H1 (cell line): ENCODE results near the gene ABCC10. TPM values are rescaled to one million over a fixed set of nuclear protein-coding genes. Genes with fewer than 3 reads are reported as not detected.

Experiments used
- CTCF ChIA-PET: fragments of 300-600 bp; sonication (Branson Sonifier 250); formaldehyde crosslinking; loops from one replicate; lab custom pipeline; 2021; ENCODE audit not compliant: partially characterized antibody; lab: Charles Lee
- POLR2A ChIA-PET: fragments of 300-600 bp; sonication (Branson Sonifier 250); formaldehyde crosslinking; loops from one replicate; lab custom pipeline; 2021; ENCODE audit warnings: inconsistent platforms; ENCODE audit not compliant: partially characterized antibody; lab: Charles Lee
- DNase-seq, 2 experiments: peaks; one replicate each; pipeline versions ENCODE4 v3.0.0 to v3.0.0-alpha.2; 2010 to 2022; ENCODE audit warnings: low spot score in 2 of 2, low read depth in 1 of 2, mixed read lengths in 1 of 2
- FAIRE-seq: peaks from 2 replicates; lab custom pipeline; 2011; peaks lifted over from hg19 to GRCh38; lab: Jason Lieb, UNC
- H2AFZ ChIP-seq: 2 replicates; pipeline ENCODE4 v1.8.1; 2012; ENCODE audit warnings: low read length, inconsistent platforms
- H2AK5ac ChIP-seq: 2 replicates; pipeline ENCODE4 v1.6.1; 2013; ENCODE audit warnings: low read depth, low read length
- H2BK120ac ChIP-seq: replicated peaks from 2 replicates; pipeline ENCODE3; 2013; ENCODE audit warnings: low read depth, low read length, inconsistent platforms
- H2BK12ac ChIP-seq: 2 replicates; pipeline ENCODE4 v1.6.1; 2013; ENCODE audit warnings: low read depth, low read length
- H2BK15ac ChIP-seq: 2 replicates; pipeline ENCODE4 v1.6.1; 2013; ENCODE audit warnings: low read length
- H2BK20ac ChIP-seq: 2 replicates; pipeline ENCODE4 v1.6.1; 2013; ENCODE audit warnings: low read length
- H2BK5ac ChIP-seq: 2 replicates; pipeline ENCODE4 v1.6.1; 2013; ENCODE audit warnings: low read depth, low read length
- H3K14ac ChIP-seq: 2 replicates; pipeline ENCODE4 v1.6.1; 2013; ENCODE audit warnings: inconsistent platforms; ENCODE audit not compliant: insufficient read length
- H3K18ac ChIP-seq: 2 replicates; pipeline ENCODE4 v1.6.1; 2013; ENCODE audit warnings: low read length; ENCODE audit errors: extremely low read depth
- H3K23ac ChIP-seq: 2 replicates; pipeline ENCODE4 v1.6.1; 2013; ENCODE audit warnings: inconsistent platforms; ENCODE audit not compliant: insufficient read length
- H3K23me2 ChIP-seq: 2 replicates; pipeline ENCODE4 v1.6.1; 2013; ENCODE audit warnings: low read depth, low read length
- H3K27ac ChIP-seq: 2 replicates; pipeline ENCODE4 v1.6.1; 2011; ENCODE audit warnings: low read depth, low read length, inconsistent platforms
- H3K27me3 ChIP-seq, 4 experiments: replicated peaks in 1 of 4; 1 replicate in 1 of 4; 2 replicates in 3 of 4; pipeline versions ENCODE4 v1.6.1 to v1.8.1; 2011 to 2013; ENCODE audit warnings: low read length in 3 of 4, mild to moderate bottlenecking in 3 of 4, inconsistent platforms in 2 of 4, mixed read lengths in 2 of 4, moderate library complexity in 1 of 4; ENCODE audit not compliant: control insufficient read depth in 3 of 4, insufficient read depth in 3 of 4; ENCODE audit errors: extremely low read depth in 1 of 4
- H3K36me3 ChIP-seq, 4 experiments: 2 replicates each; pipeline versions ENCODE4 v1.6.1 to v1.8.1; 2011 to 2013; ENCODE audit warnings: mild to moderate bottlenecking in 4 of 4, low read length in 3 of 4, moderate library complexity in 2 of 4, control low read depth in 1 of 4, inconsistent platforms in 1 of 4; ENCODE audit not compliant: insufficient read depth in 4 of 4, control insufficient read depth in 2 of 4
- H3K4ac ChIP-seq: replicated peaks from 2 replicates; pipeline ENCODE3; 2013; ENCODE audit warnings: low read length, low read depth, mixed read lengths, inconsistent platforms; ENCODE audit not compliant: insufficient read length
- H3K4me1 ChIP-seq, 4 experiments: replicated peaks in 1 of 4; 1 replicate in 1 of 4; 2 replicates in 3 of 4; pipeline versions ENCODE4 v1.6.1 to v1.8.1; 2011 to 2013; ENCODE audit warnings: low read length in 3 of 4, inconsistent platforms in 2 of 4, mixed read lengths in 1 of 4; ENCODE audit not compliant: insufficient read depth in 4 of 4, control insufficient read depth in 3 of 4
- H3K4me2 ChIP-seq, 2 experiments: 2 replicates each; pipeline versions ENCODE4 v1.6.1 to v1.8.1; 2011 to 2013; ENCODE audit warnings: low read depth in 2 of 2, low read length in 2 of 2, control low read depth in 1 of 2, inconsistent platforms in 1 of 2, mild to moderate bottlenecking in 1 of 2; ENCODE audit not compliant: insufficient read depth in 1 of 2
- H3K4me3 ChIP-seq, 4 experiments: fragments of 200-600, 300-600 bp in 1 of 4; sonication (generic), shearing (Covaris generic), sonication (Bioruptor Twin) in 1 of 4; 2 replicates each; pipeline versions ENCODE4 v1.5.1 to v1.8.1; 2011 to 2016; ENCODE audit warnings: low read length in 4 of 4, low read depth in 3 of 4, control low read depth in 2 of 4, inconsistent platforms in 2 of 4, mild to moderate bottlenecking in 2 of 4, mixed read lengths in 1 of 4, moderate library complexity in 1 of 4; ENCODE audit not compliant: insufficient read depth in 2 of 4; ENCODE audit errors: extremely low read depth in 1 of 4
- H3K56ac ChIP-seq: replicated peaks from 2 replicates; pipeline ENCODE3; 2013; ENCODE audit warnings: low read depth, mild to moderate bottlenecking, mixed read lengths, low read length, inconsistent platforms; ENCODE audit not compliant: insufficient read length
- H3K79me1 ChIP-seq: 2 replicates; pipeline ENCODE4 v1.6.1; 2013; ENCODE audit warnings: low read depth, low read length, control low read depth
- H3K79me2 ChIP-seq, 2 experiments: 2 replicates each; pipeline versions ENCODE4 v1.6.1 to v1.8.1; 2012 to 2013; ENCODE audit warnings: low read length in 2 of 2, mild to moderate bottlenecking in 2 of 2, inconsistent platforms in 1 of 2; ENCODE audit not compliant: insufficient read depth in 2 of 2, control insufficient read depth in 1 of 2
- H3K9ac ChIP-seq, 4 experiments: replicated peaks in 1 of 4; 1 replicate in 1 of 4; 2 replicates in 3 of 4; pipeline versions ENCODE4 v1.6.1 to v1.8.1; 2011 to 2013; ENCODE audit warnings: low read depth in 3 of 4, low read length in 3 of 4, control low read depth in 2 of 4, mild to moderate bottlenecking in 2 of 4, moderate library complexity in 2 of 4, inconsistent platforms in 1 of 4; ENCODE audit errors: extremely low read depth in 1 of 4
- H3K9me3 ChIP-seq, 2 experiments: 2 replicates each; pipeline versions ENCODE4 v1.6.1 to v1.8.1; 2012 to 2013; ENCODE audit warnings: mild to moderate bottlenecking in 2 of 2, moderate library complexity in 2 of 2, control low read depth in 1 of 2, inconsistent platforms in 1 of 2, low read depth in 1 of 2, low read length in 1 of 2, mixed read lengths in 1 of 2; ENCODE audit not compliant: insufficient read depth in 2 of 2
- H4K20me1 ChIP-seq, 2 experiments: replicated peaks in 1 of 2; 2 replicates each; pipeline versions ENCODE3 to v1.8.1; 2011 to 2013; ENCODE audit warnings: inconsistent platforms in 2 of 2, low read length in 2 of 2, mild to moderate bottlenecking in 1 of 2; ENCODE audit not compliant: insufficient read depth in 2 of 2, control insufficient read depth in 1 of 2
- H4K5ac ChIP-seq: 2 replicates; pipeline ENCODE4 v1.6.1; 2013; ENCODE audit warnings: low read length, low read depth, mixed read lengths, inconsistent platforms; ENCODE audit not compliant: insufficient read length
- H4K8ac ChIP-seq: 2 replicates; pipeline ENCODE4 v1.8.0; 2013; ENCODE audit warnings: mild to moderate bottlenecking, moderate library complexity, low read length, inconsistent platforms; ENCODE audit not compliant: insufficient read depth; ENCODE audit errors: extremely low read depth
- H4K91ac ChIP-seq: replicated peaks from 2 replicates; pipeline ENCODE3; 2013; ENCODE audit warnings: low read length, mixed read lengths, inconsistent platforms; ENCODE audit not compliant: insufficient read length
- ATF3 ChIP-seq: IDR thresholded peaks from 2 replicates; pipeline ENCODE4 v1.6.1; 2011; ENCODE audit warnings: low read depth, mild to moderate bottlenecking, low read length; ENCODE audit not compliant: insufficient read depth
- CBX8 ChIP-seq: fragments of 300-800, 300-1000 bp; sonication (generic); IDR thresholded peaks from 2 replicates; pipeline ENCODE4 v1.7.1; 2016; ENCODE audit warnings: low read depth, low read length, borderline replicate concordance
- CTCF ChIP-seq, 3 experiments: IDR thresholded peaks; 1 replicate in 2 of 3; 2 replicates in 1 of 3; pipeline versions ENCODE4 v1.5.1 to v1.6.1; 2011; ENCODE audit warnings: low read length in 3 of 3, mild to moderate bottlenecking in 3 of 3, inconsistent platforms in 2 of 3, low read depth in 1 of 3, moderate library complexity in 1 of 3; ENCODE audit not compliant: insufficient read depth in 1 of 3; ENCODE audit errors: control extremely low read depth in 1 of 3
- KDM5A ChIP-seq: fragments of 200-600 bp; IDR thresholded peaks from 2 replicates; pipeline ENCODE4 v1.7.1; 2012; ENCODE audit warnings: mild to moderate bottlenecking, low read length, inconsistent platforms, mixed read lengths
- NANOG ChIP-seq: IDR thresholded peaks from 2 replicates; pipeline ENCODE4 v1.6.1; 2011; ENCODE audit warnings: low read length, low read depth, mild to moderate bottlenecking, inconsistent platforms; ENCODE audit not compliant: insufficient read depth, poor library complexity, severe bottlenecking
- PHF8 ChIP-seq: fragments of 200-600 bp; sonication (generic); conservative IDR thresholded peaks from 2 replicates; pipeline ENCODE4 v1.7.1; 2012; ENCODE audit warnings: low read depth, mild to moderate bottlenecking, inconsistent platforms, low read length, moderate library complexity
- POLR2A ChIP-seq, 2 experiments: IDR thresholded peaks; 1 replicate in 1 of 2; 2 replicates in 1 of 2; pipeline ENCODE4 v1.6.1; 2011; ENCODE audit warnings: low read depth in 2 of 2, low read length in 2 of 2, mild to moderate bottlenecking in 2 of 2; ENCODE audit errors: control extremely low read depth in 1 of 2
- SUZ12 ChIP-seq: fragments of 200-600 bp; sonication (generic); IDR thresholded peaks from 2 replicates; pipeline ENCODE4 v1.6.1; 2012; ENCODE audit warnings: mild to moderate bottlenecking, inconsistent platforms, low read length, moderate library complexity, mixed read lengths
- TBP ChIP-seq: IDR thresholded peaks from 2 replicates; pipeline ENCODE4 v1.6.1; 2011; ENCODE audit warnings: low read depth, low read length, improper control_type of control experiment
- YY1 ChIP-seq: IDR thresholded peaks from 2 replicates; pipeline ENCODE4 v1.6.1; 2011; ENCODE audit warnings: low read depth, mild to moderate bottlenecking, low read length
- ZNF274 ChIP-seq: IDR thresholded peaks from 2 replicates; pipeline ENCODE4 v1.7.0; 2012; ENCODE audit warnings: low read length, borderline replicate concordance; ENCODE audit errors: extremely low read depth
- WGBS, 2 experiments: shearing (Covaris generic) in 1 of 2; methylation state at CpG; one replicate each; pipeline versions ENCODE4 v1.1.6 to v1.1.7; 2013 to 2015; ENCODE audit warnings: low lambda C conversion rate in 2 of 2, mixed read lengths in 2 of 2, inconsistent platforms in 1 of 2, low coverage in 1 of 2, missing lambda C conversion rate in 1 of 2; ENCODE audit not compliant: insufficient replicate concordance in 2 of 2, insufficient coverage in 1 of 2, insufficient read length in 1 of 2; ENCODE audit errors: extremely low coverage in 1 of 2, missing lambda C conversion rate in 1 of 2; 5-methylcytosine and 5-hydroxymethylcytosine counted together
- polyA plus RNA-seq, 7 experiments: library from polyadenylated mRNA; depleted of rRNA in 3 of 7; stranded (reverse) in 5 of 7; unstranded in 2 of 7; fragments of >200 nt in 5 of 7; fragments of 200-250 nt in 2 of 7; gene quantifications; 1 replicate in 5 of 7; 2 replicates in 1 of 7; 4 replicates in 1 of 7; pipeline versions ENCODE4 v1.2.1 to v1.2.3, GENCODE V29; 2011 to 2013; ENCODE audit warnings: missing spikeins in 2 of 7, mixed read lengths in 2 of 7
- total RNA-seq: library from RNA; stranded (reverse); fragmentation: NEBNext Ultra II Directional; extraction: Animal tissue kit (Norgen Biotek cat#: 25700); gene quantifications from 2 replicates; pipeline ENCODE4 v1.2.1, GENCODE V29; 2021

Gene ABCC10
- total and polyA plus RNA-seq, 2 of the 8 experiments (the other 6 are each of a cell fraction or from before 2014, with no cell fraction given): 15.5 to 24.6 TPM

- H3K18ac ChIP-seq: no peak overlapping the region
- no peaks in the 10 kb centered on the region; the same call in 1 of the 2 replicates for H3K23me2 ChIP-seq
- no peak overlapping the region for H2AK5ac ChIP-seq
- no peak for FAIRE-seq
- no peak overlapping the region for H2BK120ac ChIP-seq
- H3K23ac ChIP-seq: no peak overlapping the region
- H2BK15ac ChIP-seq: no peak overlapping the region
- no peak overlapping the region for H2BK12ac ChIP-seq
- WGBS, 2 experiments: 81% methylated on average over 4 of the region's 4 CpGs; no CpG with 5 or more reads in 1 of the 2 experiments
- no peak overlapping the region for H2BK20ac ChIP-seq
- H2AFZ ChIP-seq: no peak overlapping the region
- no peak overlapping the region for H3K14ac ChIP-seq
- no peak overlapping the region for H3K4me2 ChIP-seq
- H4K8ac ChIP-seq: 0 out of 2 replicates have a peak overlapping the region, but pooled peaks have one; percentile 35
- ChIA-PET POLR2A (interaction anchor here (0.8 to 5.2 kb wide), 4 partner anchors 11 to 30 kb away, joined by 3 to 34 read pairs (median 3); no protein-coding TSS in a partner anchor), CTCF (interaction anchor here (0.9 to 21.2 kb wide), 2 partner anchors 11 to 46 kb away, joined by 3 to 495 read pairs; partner anchors contain the start of gene LRRC73)
- H3K79me1 ChIP-seq: no peaks in the 10 kb centered on the region
- no peak overlapping the region for H3K4ac ChIP-seq
- H2BK5ac ChIP-seq: no peak overlapping the region
- no peaks in the 10 kb centered on the region for H3K27me3 ChIP-seq
- H4K91ac ChIP-seq: no peak overlapping the region
- no peaks in the 10 kb centered on the region for H3K79me2 ChIP-seq
- H3K56ac ChIP-seq: no peak overlapping the region
- no peak overlapping the region for H4K5ac ChIP-seq
- H3K9me3 ChIP-seq: no peaks in the 10 kb centered on the region
- no peak overlapping the region for H3K4me3 ChIP-seq
- H4K20me1 ChIP-seq: peaks cover 0 to 6% of the 10 kb centered on the region in 2 experiments
- H3K9ac ChIP-seq: no peak overlapping the region
- H3K27ac ChIP-seq: no peak overlapping the region
- H3K36me3 ChIP-seq: peaks cover 0 to 26% (median 5%) of the 10 kb centered on the region in 4 experiments; a peak in 6 of 8 replicates
- no peaks in the 10 kb centered on the region for H3K4me1 ChIP-seq
- no peak for DNase-seq
- no peak for TF ChIP-seq POLR2A (IDR thresholded peaks at IDR 0.05; ENCODE audit: control extremely low read depth in 1 of 2, low read depth in 2 of 2, low read length in 2 of 2)
- no peak for TF ChIP-seq TBP
- TF ChIP-seq CTCF (IDR thresholded peaks at IDR 0.05; ENCODE audit: control extremely low read depth in 1 of 3, insufficient read depth in 1 of 3, low read depth in 1 of 3, low read length in 3 of 3): no peak
- no peak for TF ChIP-seq NANOG
- no peak for TF ChIP-seq KDM5A
- TF ChIP-seq YY1: no peak
- TF ChIP-seq CBX8: no peak
- no peak for TF ChIP-seq ATF3
- no peak for TF ChIP-seq ZNF274
- no peak for TF ChIP-seq SUZ12
- TF ChIP-seq PHF8: no peak
These were observed 21.6 kb downstream of the ABCC10 start for GRCh38 chr6:43448916-43449315.
